Gastrocnemius medialis (tissue), 4 donors: ENCODE measurements around the gene AP3B1. TPM values are rescaled to one million over a fixed set of nuclear protein-coding genes. Genes with fewer than 3 reads are reported as not detected.
"Not testable (repeated sequence)": the region's sequence is repeated elsewhere in the genome, so short reads cannot be mapped to it uniquely, and the experiment has no call there.

Experiments
- ATAC-seq, 2 donors: fragments of 150-250 bp; one replicate each; pipeline ENCODE4 v1.9.1; 2016
- DNase-seq, 2 donors: peaks; one replicate each; pipeline ENCODE4 v3.0.0-alpha.2; 2019
- H3K27ac ChIP-seq, 4 donors: fragments of 200-600 bp; sonication (generic); 1 replicate in 1 of 4; 2 replicates in 3 of 4; pipeline ENCODE4 v1.5.1; 2016 to 2018; ENCODE audit warnings: mild to moderate bottlenecking in 2 of 4, moderate library complexity in 1 of 4
- H3K27me3 ChIP-seq, 3 donors: fragments of 200-600 bp; sonication (generic) in 2 of 3; 1 replicate in 1 of 3; 2 replicates in 2 of 3; pipeline versions ENCODE4 v1.5.1 to v1.6.0; 2016 to 2019; ENCODE audit warnings: mild to moderate bottlenecking in 1 of 3, moderate library complexity in 1 of 3
- H3K36me3 ChIP-seq, 2 donors: fragments of 200-600 bp; sonication (generic) in 1 of 2; one replicate each; pipeline ENCODE4 v1.5.1; 2017 to 2018
- H3K4me1 ChIP-seq, 2 donors: fragments of 200-600 bp; sonication (generic) in 1 of 2; one replicate each; pipeline ENCODE4 v1.5.1; 2016 to 2017; ENCODE audit warnings: mild to moderate bottlenecking in 2 of 2
- H3K4me3 ChIP-seq, 4 donors: fragments of 200-600 bp; sonication (generic) in 3 of 4; 1 replicate in 1 of 4; 2 replicates in 3 of 4; pipeline ENCODE4 v1.5.1; 2016 to 2019; ENCODE audit warnings: mild to moderate bottlenecking in 2 of 4
- H3K9me3 ChIP-seq, 3 donors: fragments of 200-600 bp; sonication (generic) in 2 of 3; 1 replicate in 1 of 3; 2 replicates in 2 of 3; pipeline ENCODE4 v1.5.1; 2016 to 2019
- CTCF ChIP-seq, 5 experiments: fragments of 450-650 bp in 3 of 5; fragments of 200-600 bp in 2 of 5; sonication (generic) in 2 of 5; IDR thresholded peaks in 4 of 5; conservative IDR thresholded peaks in 1 of 5; 1 replicate in 4 of 5; 2 replicates in 1 of 5; pipeline ENCODE4 v1.5.1; 2016 to 2019; ENCODE audit warnings: antibody characterized with exemption in 5 of 5, mild to moderate bottlenecking in 3 of 5, moderate library complexity in 3 of 5
- POLR2A ChIP-seq, 2 donors: fragments of 450-650 bp; IDR thresholded peaks; one replicate each; pipeline ENCODE4 v1.6.1; 2017; ENCODE audit warnings: antibody characterized with exemption in 2 of 2, mild to moderate bottlenecking in 2 of 2, moderate library complexity in 2 of 2
- in situ Hi-C, 4 donors: fragments of 200-750 bp; cut with MboI; loops; one replicate each; pipeline versions ENCODE4 v1.15.0 to v1.8.0; 2017; ENCODE audit warnings: low sequenced_read_pairs in 4 of 4
- intact Hi-C: fragments of 100-400 bp; cut with DNase I; formaldehyde crosslinking; loops from one replicate; pipeline ENCODE4 v1.15.1; 2023; ENCODE audit warnings: low total_unique reads
- total RNA-seq, 4 donors: library from RNA; depleted of rRNA; stranded (reverse); fragments of >200 nt; gene quantifications; one replicate each; pipeline versions ENCODE4 v1.1.0 to v1.2.3, GENCODE V29; 2016

Gene AP3B1
- total RNA-seq, 4 donors from 2014 or later, result 17.9 to 26.0 (median 22.6) TPM

- H3K9me3 ChIP-seq, result no peaks in the 10 kb centered on the region
- no peaks in the 10 kb centered on the region for H3K4me1 ChIP-seq
- H3K36me3 ChIP-seq, result peaks cover 0 to 8% of the 10 kb centered on the region in 2 donors
- intact Hi-C loops (no loop called here), in situ Hi-C loops (no loop called here)
- no peak for DNase-seq
- H3K27me3 ChIP-seq, result no peaks in the 10 kb centered on the region
- TF ChIP-seq CTCF (IDR thresholded peaks at IDR 0.05 in 4 of 5, conservative IDR thresholded peaks at IDR 0.05 in 1 of 5) (no peak), POLR2A (IDR thresholded peaks at IDR 0.05) (no peak)
- no peak overlapping the region for H3K4me3 ChIP-seq
- ATAC-seq, result no peak
- no peak overlapping the region for H3K27ac ChIP-seq
Measured at GRCh38 chr5:78203815-78204214, 90.7 kb downstream of the AP3B1 start.

- no peak for ATAC-seq
Measured at GRCh38 chr5:78190402-78190801, 104.1 kb downstream of the AP3B1 start.

GRCh38 chr5:78188681-78189080 is 105.8 kb downstream of the AP3B1 start:
- H3K4me1 ChIP-seq, intact Hi-C loops, H3K4me3 ChIP-seq, in situ Hi-C loops, H3K27me3 ChIP-seq, H3K27ac ChIP-seq, H3K36me3 ChIP-seq, ATAC-seq, H3K9me3 ChIP-seq, DNase-seq: not testable (repeated sequence)

More at GRCh38 chr5:78190402-78190801, 104.1 kb downstream of the AP3B1 start:
- in situ Hi-C loops, result no loop called here
- intact Hi-C loops, result no loop called here
- Histone ChIP-seq H3K27ac (no peak overlapping the region), H3K4me1 (no peaks in the 10 kb centered on the region), H3K36me3 (no peaks in the 10 kb centered on the region), H3K9me3 (no peaks in the 10 kb centered on the region), H3K4me3 (no peak overlapping the region), H3K27me3 (no peaks in the 10 kb centered on the region)
- DNase-seq, result no peak
- TF ChIP-seq POLR2A (IDR thresholded peaks at IDR 0.05) (no peak), CTCF (IDR thresholded peaks at IDR 0.05 in 4 of 5, conservative IDR thresholded peaks at IDR 0.05 in 1 of 5) (no peak)

- in situ Hi-C loops, result no loop called here
- ATAC-seq (no peak), DNase-seq (no peak)
- H3K4me1 ChIP-seq, result no peaks in the 10 kb centered on the region
- intact Hi-C loops, result no loop called here
- H3K36me3 ChIP-seq, result no peaks in the 10 kb centered on the region
- TF ChIP-seq CTCF (IDR thresholded peaks at IDR 0.05 in 4 of 5, conservative IDR thresholded peaks at IDR 0.05 in 1 of 5), result no peak
- no peak for TF ChIP-seq POLR2A (IDR thresholded peaks at IDR 0.05)
- no peak overlapping the region for H3K27ac ChIP-seq
- no peak overlapping the region for H3K4me3 ChIP-seq
- no peaks in the 10 kb centered on the region for H3K9me3 ChIP-seq
- no peaks in the 10 kb centered on the region for H3K27me3 ChIP-seq
Measured at GRCh38 chr5:78187172-78187571, 107.3 kb downstream of the AP3B1 start.

- in situ Hi-C loops, result no loop called here
- intact Hi-C loops, result no loop called here
- Histone ChIP-seq H3K4me3 (no peak overlapping the region), H3K9me3 (no peaks in the 10 kb centered on the region), H3K27ac (no peak overlapping the region), H3K36me3 (peaks cover 0 to 11% of the 10 kb centered on the region in 2 donors), H3K4me1 (no peaks in the 10 kb centered on the region), H3K27me3 (no peaks in the 10 kb centered on the region)
- ATAC-seq (no peak), DNase-seq (no peak)
- no peak for TF ChIP-seq POLR2A (IDR thresholded peaks at IDR 0.05)
- TF ChIP-seq CTCF (IDR thresholded peaks at IDR 0.05 in 4 of 5, conservative IDR thresholded peaks at IDR 0.05 in 1 of 5), result no peak
Measured at GRCh38 chr5:78182838-78183237, 111.7 kb downstream of the AP3B1 start.
